ENCODE measurements around the gene MED22. TPM values are rescaled to one million over a fixed set of nuclear protein-coding genes. Genes with fewer than 3 reads are reported as not detected.
"Not testable (repeated sequence)": the region's sequence is repeated elsewhere in the genome, so short reads cannot be mapped to it uniquely, and the experiment has no call there.

The MED22 gene
- total and polyA plus RNA-seq, 2 experiments from 2014 or later = 18.8 to 23.4 TPM

DNA sequence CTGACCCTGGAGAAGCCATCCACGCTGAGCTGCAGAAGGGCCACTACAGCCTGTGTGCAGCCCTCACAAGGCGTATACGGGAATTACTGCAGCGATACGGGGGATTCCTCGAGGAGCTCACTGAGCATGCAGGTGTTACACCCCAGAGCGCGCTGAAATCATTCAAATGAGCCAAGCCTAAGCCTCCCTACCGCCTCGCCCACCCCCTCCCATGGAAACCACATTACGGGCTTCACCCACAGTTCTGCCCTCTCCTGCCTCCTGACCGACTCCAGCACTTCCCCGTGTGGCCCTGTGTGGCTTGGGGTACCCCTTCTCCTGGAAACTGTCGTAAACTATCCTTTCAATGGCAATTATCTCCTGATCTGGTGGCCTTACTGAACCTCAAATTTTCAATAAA lies 25.2 kb downstream of the MED22 start:
- no peaks in the 10 kb centered on the region for H3K27me3 ChIP-seq
- H2AFZ ChIP-seq = no peak overlapping the region
- 95% methylated on average over 14 of the region's 14 CpGs for WGBS (ENCODE audit: low lambda C conversion rate, missing lambda C conversion rate)
- no peaks in the 10 kb centered on the region for H3K79me2 ChIP-seq
- no peak overlapping the region for H3K4me2 ChIP-seq
- no peak overlapping the region for H3K4me3 ChIP-seq
- DNase-seq (ENCODE audit: low spot score) = no peak
- no peaks in the 10 kb centered on the region for H3K4me1 ChIP-seq (ENCODE audit: insufficient read depth)
- no peaks in the 10 kb centered on the region for H3K9me2 ChIP-seq (replicated peaks; ENCODE audit: insufficient read depth)
- no peak overlapping the region for H3K27ac ChIP-seq
- no peaks in the 10 kb centered on the region for H4K20me1 ChIP-seq (ENCODE audit: insufficient read depth, poor library complexity, severe bottlenecking)
- no peaks in the 10 kb centered on the region for H3K36me3 ChIP-seq (replicated peaks; ENCODE audit: insufficient read depth, low read depth)
- TF ChIP-seq EZH2 (IDR thresholded peaks at IDR 0.05; ENCODE audit: borderline replicate concordance) (no peak), EZH2phosphoT487 (IDR thresholded peaks at IDR 0.05; ENCODE audit: low read depth, severe bottlenecking, unreplicated experiment) (no peak)
- TF ChIP-seq, protein P1, sequence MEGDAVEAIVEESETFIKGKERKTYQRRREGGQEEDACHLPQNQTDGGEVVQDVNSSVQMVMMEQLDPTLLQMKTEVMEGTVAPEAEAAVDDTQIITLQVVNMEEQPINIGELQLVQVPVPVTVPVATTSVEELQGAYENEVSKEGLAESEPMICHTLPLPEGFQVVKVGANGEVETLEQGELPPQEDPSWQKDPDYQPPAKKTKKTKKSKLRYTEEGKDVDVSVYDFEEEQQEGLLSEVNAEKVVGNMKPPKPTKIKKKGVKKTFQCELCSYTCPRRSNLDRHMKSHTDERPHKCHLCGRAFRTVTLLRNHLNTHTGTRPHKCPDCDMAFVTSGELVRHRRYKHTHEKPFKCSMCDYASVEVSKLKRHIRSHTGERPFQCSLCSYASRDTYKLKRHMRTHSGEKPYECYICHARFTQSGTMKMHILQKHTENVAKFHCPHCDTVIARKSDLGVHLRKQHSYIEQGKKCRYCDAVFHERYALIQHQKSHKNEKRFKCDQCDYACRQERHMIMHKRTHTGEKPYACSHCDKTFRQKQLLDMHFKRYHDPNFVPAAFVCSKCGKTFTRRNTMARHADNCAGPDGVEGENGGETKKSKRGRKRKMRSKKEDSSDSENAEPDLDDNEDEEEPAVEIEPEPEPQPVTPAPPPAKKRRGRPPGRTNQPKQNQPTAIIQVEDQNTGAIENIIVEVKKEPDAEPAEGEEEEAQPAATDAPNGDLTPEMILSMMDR (IDR thresholded peaks at IDR 0.05; ENCODE audit: poor library complexity) = no peak
- no peaks in the 10 kb centered on the region for H3K9me3 ChIP-seq (ENCODE audit: low read depth)

DNA sequence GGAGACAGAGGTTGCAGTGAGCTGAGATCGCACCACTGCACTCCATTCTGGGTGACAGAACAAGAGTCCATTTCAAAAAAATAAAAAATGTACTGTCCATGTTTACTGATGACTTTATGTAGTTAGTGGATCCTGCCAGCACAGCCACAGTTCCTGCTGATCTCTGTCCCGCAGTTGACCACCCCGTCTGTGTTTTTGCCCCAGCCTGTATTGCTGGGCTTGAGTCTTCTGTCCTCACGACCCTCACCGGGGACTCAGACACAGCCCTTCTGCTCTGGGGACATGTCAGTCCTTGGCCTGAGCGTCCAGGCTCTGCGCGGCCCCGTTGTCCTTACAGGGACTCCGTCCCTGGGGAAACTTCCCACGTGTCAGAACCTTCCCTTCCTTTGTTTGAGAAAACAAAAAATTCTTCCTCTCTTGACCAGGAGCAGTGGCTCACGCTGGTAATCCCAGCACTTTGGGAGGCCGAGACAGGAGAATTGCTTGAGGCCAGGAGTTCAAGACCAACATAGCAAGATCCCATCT lies 26.5 kb downstream of the MED22 start:
- TF ChIP-seq EZH2 (IDR thresholded peaks at IDR 0.05; ENCODE audit: borderline replicate concordance) (no peak), EZH2phosphoT487 (IDR thresholded peaks at IDR 0.05; ENCODE audit: low read depth, severe bottlenecking, unreplicated experiment) (no peak)
- TF ChIP-seq, protein P1 (IDR thresholded peaks at IDR 0.05; ENCODE audit: poor library complexity) = no peak
- Histone ChIP-seq H3K4me1 (ENCODE audit: insufficient read depth) (no peaks in the 10 kb centered on the region), H3K4me2 (no peak overlapping the region), H3K27me3 (no peaks in the 10 kb centered on the region), H3K4me3 (no peak overlapping the region), H3K79me2 (no peaks in the 10 kb centered on the region), H3K27ac (no peak overlapping the region), H2AFZ (no peak overlapping the region), H3K9me3 (ENCODE audit: low read depth) (no peaks in the 10 kb centered on the region), H4K20me1 (ENCODE audit: insufficient read depth, poor library complexity, severe bottlenecking) (no peaks in the 10 kb centered on the region), H3K36me3 (replicated peaks; ENCODE audit: insufficient read depth, low read depth) (no peaks in the 10 kb centered on the region), H3K9me2 (replicated peaks; ENCODE audit: insufficient read depth) (no peaks in the 10 kb centered on the region)
- no peak for DNase-seq (ENCODE audit: low spot score)
- 91% methylated on average over 13 of the region's 13 CpGs for whole genome bisulfite sequencing (ENCODE audit: low lambda C conversion rate, missing lambda C conversion rate)

DNA sequence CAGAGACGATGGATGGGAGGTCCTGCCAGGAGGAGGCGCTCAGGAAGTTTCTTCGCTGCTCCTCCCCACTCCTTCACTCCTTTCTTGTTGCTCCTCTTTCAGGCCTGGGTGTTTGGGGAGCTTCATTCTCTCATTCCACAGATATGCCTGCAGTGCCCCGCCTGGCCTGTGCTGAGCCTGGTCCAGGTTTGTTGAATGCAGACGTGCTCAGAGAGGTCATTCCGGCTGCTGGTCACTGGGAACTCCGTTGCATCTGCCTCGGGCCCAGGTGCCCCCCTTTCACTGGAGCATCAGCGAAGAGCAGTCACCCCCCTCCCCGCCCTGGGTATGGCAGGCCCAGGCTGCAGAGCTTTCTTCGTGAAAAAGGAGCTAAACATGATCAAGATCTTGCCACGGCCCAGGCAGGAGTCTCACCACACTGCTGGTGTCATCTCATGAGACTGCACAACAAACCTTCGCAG lies 27.5 kb downstream of the MED22 start:
- no peak overlapping the region for H3K4me2 ChIP-seq
- no peak overlapping the region for H3K27ac ChIP-seq
- no peak for DNase-seq (ENCODE audit: low spot score)
- H3K27me3 ChIP-seq = no peaks in the 10 kb centered on the region
- H3K9me2 ChIP-seq (replicated peaks; ENCODE audit: insufficient read depth) = no peaks in the 10 kb centered on the region
- no peaks in the 10 kb centered on the region for H3K79me2 ChIP-seq
- H3K4me1 ChIP-seq (ENCODE audit: insufficient read depth) = no peaks in the 10 kb centered on the region
- 85% methylated on average over 13 of the region's 13 CpGs for WGBS (ENCODE audit: low lambda C conversion rate, missing lambda C conversion rate)
- H3K9me3 ChIP-seq (ENCODE audit: low read depth) = no peaks in the 10 kb centered on the region
- TF ChIP-seq, protein P1 (IDR thresholded peaks at IDR 0.05; ENCODE audit: poor library complexity) = no peak
- TF ChIP-seq EZH2 (IDR thresholded peaks at IDR 0.05; ENCODE audit: borderline replicate concordance) = no peak
- no peak overlapping the region for H2AFZ ChIP-seq
- no peak overlapping the region for H3K4me3 ChIP-seq
- H3K36me3 ChIP-seq (replicated peaks; ENCODE audit: insufficient read depth, low read depth) = no peaks in the 10 kb centered on the region
- H4K20me1 ChIP-seq (ENCODE audit: insufficient read depth, poor library complexity, severe bottlenecking) = no peaks in the 10 kb centered on the region

DNA sequence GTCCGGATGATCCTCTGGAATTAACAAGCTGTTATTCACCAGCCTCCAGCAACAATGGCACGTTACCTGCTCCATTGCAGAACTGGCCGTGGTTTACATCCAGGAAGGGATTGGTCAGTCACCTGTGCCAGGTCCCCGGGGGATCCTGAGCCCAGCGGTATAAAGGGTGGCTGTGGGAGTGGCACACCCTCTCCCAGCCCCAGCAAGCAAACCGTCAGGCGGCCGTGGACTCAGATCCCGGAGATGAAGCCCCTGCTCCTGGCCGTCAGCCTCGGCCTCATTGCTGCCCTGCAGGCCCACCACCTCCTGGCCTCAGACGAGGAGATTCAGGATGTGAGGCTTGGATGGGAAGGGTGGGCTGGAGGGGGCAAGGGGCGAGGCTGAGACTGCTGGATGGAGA lies 30.4 kb downstream of the MED22 start:
- H3K4me2 ChIP-seq; H3K27me3 ChIP-seq; H3K9me2 ChIP-seq (replicated peaks; ENCODE audit: insufficient read depth); H3K9me3 ChIP-seq (ENCODE audit: low read depth); DNase-seq (ENCODE audit: low spot score); H4K20me1 ChIP-seq (ENCODE audit: insufficient read depth, poor library complexity, severe bottlenecking); H2AFZ ChIP-seq; H3K4me1 ChIP-seq (ENCODE audit: insufficient read depth); H3K27ac ChIP-seq; H3K4me3 ChIP-seq; H3K79me2 ChIP-seq; H3K36me3 ChIP-seq (replicated peaks; ENCODE audit: insufficient read depth, low read depth): not testable (repeated sequence)
- WGBS (ENCODE audit: low lambda C conversion rate, missing lambda C conversion rate) = 79% methylated on average over 13 of the region's 13 CpGs
